Measurements from ENCODE around the gene A1CF. TPM values are rescaled to one million over a fixed set of nuclear protein-coding genes. Genes with fewer than 3 reads are reported as not detected.

Gene A1CF
- total RNA-seq, 3 donors from 2014 or later, result under 0.01 TPM; not detected in 2

DNA sequence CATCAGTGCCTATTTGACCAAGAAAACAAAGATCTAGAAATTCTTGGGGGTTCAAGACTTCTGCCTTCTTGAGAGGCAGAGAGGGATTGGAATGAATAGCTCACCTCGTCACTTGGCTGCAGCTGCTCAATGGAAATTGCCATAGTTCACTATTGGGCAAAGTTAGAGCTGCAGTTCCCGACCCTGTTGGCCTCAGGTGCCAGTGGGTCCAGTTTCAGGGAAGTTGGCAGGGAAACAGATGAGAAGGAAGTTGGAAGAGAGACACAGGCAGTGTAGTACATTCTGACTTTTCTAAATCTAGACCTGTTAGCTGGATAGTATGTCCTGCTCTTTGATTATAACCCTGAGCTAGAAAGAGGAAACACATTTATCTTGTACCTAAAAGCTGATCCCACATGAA lies 19.1 kb downstream of the A1CF start:
- no peaks in the 10 kb centered on the region for H3K4me1 ChIP-seq
- no peaks in the 10 kb centered on the region for H3K9me3 ChIP-seq
- DNase-seq (ENCODE audit: low spot score in 2 of 2), result no peak
- TF ChIP-seq, protein P1, sequence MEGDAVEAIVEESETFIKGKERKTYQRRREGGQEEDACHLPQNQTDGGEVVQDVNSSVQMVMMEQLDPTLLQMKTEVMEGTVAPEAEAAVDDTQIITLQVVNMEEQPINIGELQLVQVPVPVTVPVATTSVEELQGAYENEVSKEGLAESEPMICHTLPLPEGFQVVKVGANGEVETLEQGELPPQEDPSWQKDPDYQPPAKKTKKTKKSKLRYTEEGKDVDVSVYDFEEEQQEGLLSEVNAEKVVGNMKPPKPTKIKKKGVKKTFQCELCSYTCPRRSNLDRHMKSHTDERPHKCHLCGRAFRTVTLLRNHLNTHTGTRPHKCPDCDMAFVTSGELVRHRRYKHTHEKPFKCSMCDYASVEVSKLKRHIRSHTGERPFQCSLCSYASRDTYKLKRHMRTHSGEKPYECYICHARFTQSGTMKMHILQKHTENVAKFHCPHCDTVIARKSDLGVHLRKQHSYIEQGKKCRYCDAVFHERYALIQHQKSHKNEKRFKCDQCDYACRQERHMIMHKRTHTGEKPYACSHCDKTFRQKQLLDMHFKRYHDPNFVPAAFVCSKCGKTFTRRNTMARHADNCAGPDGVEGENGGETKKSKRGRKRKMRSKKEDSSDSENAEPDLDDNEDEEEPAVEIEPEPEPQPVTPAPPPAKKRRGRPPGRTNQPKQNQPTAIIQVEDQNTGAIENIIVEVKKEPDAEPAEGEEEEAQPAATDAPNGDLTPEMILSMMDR (IDR thresholded peaks at IDR 0.05), result no peak
- TF ChIP-seq POLR2A (IDR thresholded peaks at IDR 0.05), result no peak
- TF ChIP-seq POLR2AphosphoS5 (IDR thresholded peaks at IDR 0.05), result no peak
- intact Hi-C loops (cut with DNase I; ENCODE audit: low total_unique reads), result no loop called here
- H3K36me3 ChIP-seq, result no peaks in the 10 kb centered on the region
- no peak overlapping the region for H3K4me3 ChIP-seq
- no peaks in the 10 kb centered on the region for H3K27me3 ChIP-seq
- no peak overlapping the region for H3K27ac ChIP-seq

DNA sequence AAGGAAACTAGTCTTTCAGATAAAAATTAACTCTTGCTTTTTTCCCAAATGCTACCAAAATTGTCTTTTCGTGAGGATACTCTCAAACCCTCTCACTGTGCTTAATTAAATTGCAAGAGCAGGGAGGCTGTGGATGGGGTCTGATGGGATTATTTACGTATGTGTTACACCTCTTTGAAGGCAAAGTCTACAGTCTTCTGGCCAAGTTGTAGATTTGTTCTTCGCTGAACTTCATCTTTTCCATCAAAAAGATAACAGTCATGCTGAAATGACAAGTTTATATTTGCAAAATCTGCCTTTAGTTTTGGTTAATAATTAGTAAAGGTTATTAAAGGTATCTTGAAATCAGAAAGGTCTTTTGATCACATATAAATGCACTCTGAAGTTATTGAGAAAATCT lies 22.7 kb downstream of the A1CF start:
- H3K27me3 ChIP-seq, result no peaks in the 10 kb centered on the region
- TF ChIP-seq, protein P1 (IDR thresholded peaks at IDR 0.05), result no peak
- TF ChIP-seq POLR2AphosphoS5 (IDR thresholded peaks at IDR 0.05), result no peak
- no peak for TF ChIP-seq POLR2A (IDR thresholded peaks at IDR 0.05)
- H3K4me1 ChIP-seq, result no peaks in the 10 kb centered on the region
- no peaks in the 10 kb centered on the region for H3K9me3 ChIP-seq
- H3K4me3 ChIP-seq, result no peak overlapping the region
- no peaks in the 10 kb centered on the region for H3K36me3 ChIP-seq
- DNase-seq (ENCODE audit: low spot score in 2 of 2), result no peak
- intact Hi-C loops (cut with DNase I; ENCODE audit: low total_unique reads), result no loop called here
- H3K27ac ChIP-seq, result no peak overlapping the region

DNA sequence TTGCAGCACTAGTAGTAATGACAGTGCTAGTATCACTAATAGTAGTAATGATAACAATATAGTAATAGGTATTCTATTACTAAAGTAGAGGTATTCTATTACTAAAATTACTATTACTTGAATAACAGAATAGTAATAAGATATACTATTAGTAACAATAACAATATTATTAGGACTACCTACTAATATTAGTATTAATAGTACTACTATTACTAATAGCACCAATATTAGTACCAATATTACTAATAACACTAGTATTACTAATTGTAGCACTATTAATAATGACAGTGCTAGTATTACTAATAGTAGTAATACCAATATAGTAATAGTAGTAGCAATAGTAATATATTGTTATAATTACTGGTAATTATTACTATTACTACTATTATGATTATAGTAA lies 24.1 kb downstream of the A1CF start:
- no peaks in the 10 kb centered on the region for H3K4me1 ChIP-seq
- H3K36me3 ChIP-seq, result no peaks in the 10 kb centered on the region
- intact Hi-C loops (cut with DNase I; ENCODE audit: low total_unique reads), result no loop called here
- DNase-seq (ENCODE audit: low spot score in 2 of 2), result no peak
- no peak overlapping the region for H3K27ac ChIP-seq
- no peaks in the 10 kb centered on the region for H3K9me3 ChIP-seq
- no peak overlapping the region for H3K4me3 ChIP-seq
- TF ChIP-seq, protein P1 (IDR thresholded peaks at IDR 0.05), result no peak
- TF ChIP-seq POLR2A (IDR thresholded peaks at IDR 0.05) (no peak), POLR2AphosphoS5 (IDR thresholded peaks at IDR 0.05) (no peak)
- no peaks in the 10 kb centered on the region for H3K27me3 ChIP-seq

DNA sequence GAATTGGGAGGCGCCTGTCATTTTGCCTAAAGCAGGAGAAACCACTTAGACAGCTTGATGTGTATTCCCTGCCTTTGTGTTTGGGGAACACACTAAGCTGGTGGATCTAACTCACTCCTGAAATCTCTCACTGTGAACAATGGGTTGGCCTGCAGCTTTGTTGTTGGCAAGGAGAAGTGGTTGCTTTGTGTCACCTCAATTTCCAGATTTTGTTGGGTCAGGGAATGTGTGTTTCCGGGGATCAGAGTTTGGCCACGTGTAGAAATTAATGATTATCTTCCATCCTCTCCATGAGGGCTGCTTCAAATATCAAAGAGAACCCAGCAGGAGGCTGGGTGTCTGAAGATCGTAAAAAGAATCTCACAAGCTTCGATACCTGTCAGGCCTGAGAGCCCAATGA lies 27.8 kb downstream of the A1CF start:
- TF ChIP-seq POLR2AphosphoS5 (IDR thresholded peaks at IDR 0.05), result no peak
- TF ChIP-seq, protein P1 (IDR thresholded peaks at IDR 0.05), result no peak
- no peak for TF ChIP-seq POLR2A (IDR thresholded peaks at IDR 0.05)

DNA sequence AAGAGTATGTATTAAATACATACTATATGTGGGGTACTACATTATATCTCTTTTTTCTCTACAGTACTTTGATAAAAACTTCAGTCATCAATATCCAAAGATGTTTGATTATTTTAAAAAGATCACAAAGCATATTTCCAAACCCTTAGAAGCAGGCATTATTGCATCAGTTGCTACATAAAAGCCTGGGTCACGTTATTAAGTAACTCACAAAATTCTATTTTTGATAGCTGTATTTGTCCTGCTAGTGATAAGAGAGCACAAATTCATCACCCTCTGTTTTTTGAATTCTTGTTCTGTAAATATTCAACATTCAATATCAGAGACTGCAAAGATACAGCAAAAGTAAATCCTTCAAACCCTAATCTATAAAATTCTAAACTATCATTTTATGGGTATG lies 30.0 kb downstream of the A1CF start:
- no peak overlapping the region for H3K27ac ChIP-seq
- no peaks in the 10 kb centered on the region for H3K9me3 ChIP-seq
- H3K4me1 ChIP-seq, result no peaks in the 10 kb centered on the region
- TF ChIP-seq, protein P1 (IDR thresholded peaks at IDR 0.05), result no peak
- no peak for TF ChIP-seq POLR2A (IDR thresholded peaks at IDR 0.05)
- no peak for TF ChIP-seq POLR2AphosphoS5 (IDR thresholded peaks at IDR 0.05)
- no peaks in the 10 kb centered on the region for H3K36me3 ChIP-seq
- no peak for DNase-seq (ENCODE audit: low spot score in 2 of 2)
- no peaks in the 10 kb centered on the region for H3K27me3 ChIP-seq
- intact Hi-C loops (cut with DNase I; ENCODE audit: low total_unique reads), result no loop called here
- no peak overlapping the region for H3K4me3 ChIP-seq

More for the DNA sequence above, 27.8 kb downstream of the A1CF start:
- Histone ChIP-seq H3K36me3 (no peaks in the 10 kb centered on the region), H3K4me3 (no peak overlapping the region), H3K9me3 (no peaks in the 10 kb centered on the region), H3K27me3 (no peaks in the 10 kb centered on the region), H3K4me1 (no peaks in the 10 kb centered on the region), H3K27ac (no peak overlapping the region)
- intact Hi-C loops (cut with DNase I; ENCODE audit: low total_unique reads), result no loop called here
- no peak for DNase-seq (ENCODE audit: low spot score in 2 of 2)

Data from breast epithelium (tissue), 4 donors.